Activated CD8-positive, alpha-beta memory T cell treated with anti-CD3 and anti-CD28 coated beads for 36 hours (primary cell): ENCODE data around the gene THSD8. TPM values are rescaled to one million over a fixed set of nuclear protein-coding genes. Genes with fewer than 3 reads are reported as not detected.

Source experiments
- CTCF ChIA-PET: fragments of 350-600 bp; sonication (Branson Sonifier 250); formaldehyde crosslinking; loops from one replicate; lab custom pipeline; 2021; ENCODE audit warnings: antibody characterized with exemption; lab: Charles Lee
- POLR2A ChIA-PET: fragments of 350-600 bp; sonication (Branson Sonifier 250); formaldehyde crosslinking; loops from one replicate; lab custom pipeline; 2021; ENCODE audit warnings: antibody characterized with exemption; lab: Charles Lee
- total RNA-seq, 2 experiments: library from RNA; stranded (reverse); gene quantifications; one replicate each; pipeline ENCODE4 v1.2.3, GENCODE V29; 2021

Gene THSD8
- total RNA-seq, 2 experiments from 2014 or later = 29.1 to 29.9 TPM

DNA sequence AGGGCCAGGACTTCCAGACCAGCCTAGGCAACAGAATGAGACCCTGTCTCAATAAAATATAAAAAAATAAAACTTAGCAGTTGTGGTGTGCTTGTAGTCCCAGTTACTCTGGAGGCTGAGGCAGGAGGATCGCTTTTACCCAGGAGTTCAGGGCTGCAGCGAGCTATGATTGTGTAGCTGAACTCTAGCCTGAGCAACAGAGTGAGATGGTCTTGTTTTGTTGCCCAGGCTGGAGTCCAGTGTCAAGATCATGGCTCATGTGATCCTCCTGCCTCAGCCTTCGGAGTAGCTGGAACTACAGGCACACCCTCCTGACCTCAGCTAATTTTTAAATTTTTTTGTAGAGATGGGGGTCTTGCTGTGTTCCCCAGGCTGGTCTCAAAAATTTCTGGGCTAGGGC is 14.9 kb upstream of the THSD8 start:
- POLR2A ChIA-PET = no interaction called here

DNA sequence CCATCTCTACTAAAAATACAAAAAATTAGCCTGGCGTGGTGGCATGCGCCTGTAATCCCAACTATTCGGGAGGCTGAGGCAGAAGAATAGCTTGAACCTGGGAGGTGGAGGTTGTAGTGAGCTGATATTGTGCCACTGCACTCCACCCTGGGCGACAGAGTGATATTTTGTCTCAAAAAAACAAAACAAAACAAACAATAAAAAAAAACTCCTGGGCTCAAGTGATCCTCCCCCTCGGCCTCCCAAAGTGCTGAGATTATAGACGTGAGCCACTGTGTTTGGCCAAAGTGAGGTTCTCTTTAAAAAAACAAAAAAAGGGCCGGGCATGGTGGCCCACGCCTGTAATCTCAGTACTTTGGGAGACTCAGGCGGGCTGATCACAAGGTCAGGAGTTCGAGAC is 14.4 kb upstream of the THSD8 start:
- POLR2A ChIA-PET = no interaction called here
- CTCF ChIA-PET = interaction anchor here (3.0 to 3.3 kb wide), 2 partner anchors 9 to 10 kb away, joined by 13 to 41 read pairs; no protein-coding TSS in a partner anchor

More for the DNA sequence above, 14.9 kb upstream of the THSD8 start:
- CTCF ChIA-PET = interaction anchor here (1.2 to 3.3 kb wide), 3 partner anchors 9 to 21 kb away, joined by 4 to 41 read pairs (median 13); no protein-coding TSS in a partner anchor

DNA sequence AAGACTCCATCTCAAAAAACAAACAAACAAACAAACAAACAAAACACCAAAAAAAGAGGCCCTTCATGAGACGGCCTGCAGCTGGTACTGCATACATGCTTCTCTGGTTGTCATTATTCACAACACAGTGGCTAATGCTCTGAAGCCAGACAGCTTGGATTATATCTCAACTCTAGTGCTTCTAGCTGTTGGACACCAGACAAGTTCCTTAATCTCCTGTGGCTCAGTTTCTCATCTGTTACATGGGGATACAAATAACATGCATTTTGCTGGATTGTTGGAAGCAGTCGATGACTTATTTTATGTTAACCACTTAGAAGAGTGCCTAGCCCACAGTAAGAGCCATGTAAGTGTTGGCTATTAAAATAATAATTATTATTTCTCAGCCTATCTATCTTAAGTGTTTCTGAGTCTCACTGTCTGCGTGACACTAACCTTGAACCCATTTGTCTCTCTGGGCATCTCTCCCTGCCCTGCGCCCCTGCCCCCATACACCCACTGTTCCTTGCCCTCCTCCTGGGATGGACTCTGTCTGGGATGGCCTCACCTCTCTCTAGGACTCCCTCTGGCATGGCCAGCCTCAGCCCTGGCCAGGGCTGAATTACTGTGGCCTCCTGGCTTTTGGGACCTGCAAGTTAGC is 13.7 kb upstream of the THSD8 start:
- ChIA-PET CTCF (interaction anchor here (0.8 to 3.3 kb wide), 5 partner anchors 8 to 273 kb away, joined by 3 to 41 read pairs (median 3); no protein-coding TSS in a partner anchor), POLR2A (interaction anchor here (1.5 kb wide), 1 partner anchor 10 kb away, joined by 8 read pairs; no protein-coding TSS in a partner anchor)

- CTCF ChIA-PET = interaction anchor here (0.8 to 3.3 kb wide), 5 partner anchors 11 to 273 kb away, joined by 3 to 41 read pairs (median 3); partner anchors contain the start of genes PRDX2 and THSD8
These were observed 13.2 kb upstream of the THSD8 start for GRCh38 chr19:12788682-12789097.

GRCh38 chr19:12789098-12789903 is 12.6 kb upstream of the THSD8 start:
- ChIA-PET POLR2A (interaction anchor here (0.9 to 1.5 kb wide), 3 partner anchors 11 to 363 kb away, joined by 3 to 8 read pairs (median 4); no protein-coding TSS in a partner anchor), CTCF (interaction anchor here (0.8 to 3.3 kb wide), 5 partner anchors 12 to 272 kb away, joined by 3 to 41 read pairs (median 3); partner anchors contain the start of genes PRDX2 and THSD8)

More at GRCh38 chr19:12788682-12789097, 13.2 kb upstream of the THSD8 start:
- POLR2A ChIA-PET = interaction anchor here (0.9 to 1.5 kb wide), 3 partner anchors 10 to 364 kb away, joined by 3 to 8 read pairs (median 4); no protein-coding TSS in a partner anchor

- CTCF ChIA-PET = interaction anchor here (3.3 to 14.9 kb wide), 3 partner anchors 8 to 23 kb away, joined by 41 to 598 read pairs (median 82); partner anchors contain the start of gene HOOK2
- POLR2A ChIA-PET = interaction anchor here (0.7 to 8.2 kb wide), 4 partner anchors 8 to 362 kb away, joined by 3 to 110 read pairs (median 6); partner anchors contain the start of gene HOOK2
These were observed 11.8 kb upstream of the THSD8 start for GRCh38 chr19:12789904-12790619.

DNA sequence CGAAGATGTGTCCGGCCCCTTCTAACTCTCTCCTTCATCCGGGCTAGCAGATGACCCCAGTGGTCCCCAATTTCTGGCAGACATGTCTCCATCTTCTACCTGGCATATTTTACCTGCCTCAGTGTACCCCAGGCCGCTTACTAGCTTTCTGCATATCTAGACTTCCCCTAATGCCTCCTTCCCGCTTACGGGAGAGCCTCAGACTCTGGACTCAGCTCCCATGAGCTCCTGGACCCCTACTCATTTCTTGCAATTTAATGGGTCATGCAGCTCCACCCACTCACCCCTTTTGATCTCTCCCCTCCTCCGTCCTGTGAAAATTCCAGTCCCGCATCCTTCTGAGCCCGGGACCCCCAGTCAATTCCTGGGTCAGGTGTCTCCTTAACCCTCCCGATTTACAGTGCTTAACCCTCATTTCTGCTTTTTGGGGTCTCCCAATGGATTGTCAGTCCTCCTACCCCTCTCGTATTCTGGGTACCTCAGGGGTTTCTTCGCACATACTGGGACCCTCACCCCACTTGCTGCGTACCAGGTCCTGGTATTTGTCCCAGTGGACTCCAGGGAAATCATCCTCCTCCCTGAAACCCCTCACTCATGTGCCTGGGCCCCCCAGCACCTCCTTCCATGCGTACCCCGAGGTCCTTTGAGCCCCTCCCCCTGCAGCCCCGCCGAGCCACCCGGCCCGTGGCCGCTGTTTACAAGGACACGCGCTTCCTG is 11.1 kb upstream of the THSD8 start:
- ChIA-PET POLR2A (interaction anchor here (0.5 to 8.2 kb wide), 11 partner anchors 8 to 1095 kb away, joined by 3 to 110 read pairs (median 4); partner anchors contain the start of genes GET3, HOOK2 and TRIR), CTCF (interaction anchor here (0.9 to 14.9 kb wide), 3 partner anchors 8 to 68 kb away, joined by 3 to 598 read pairs (median 82); partner anchors contain the start of gene HOOK2)

GRCh38 chr19:12791345-12792050 is 10.4 kb upstream of the THSD8 start, which contains the start of gene JUNB:
Gene JUNB, plus strand, starts transcription at chr19:12791486. Its CDS starts 286 bp downstream, at chr19:12791772.
- CTCF ChIA-PET = interaction anchor here (0.9 to 14.9 kb wide), 6 partner anchors 9 to 110 kb away, joined by 3 to 598 read pairs (median 7); partner anchors contain the start of genes DHPS, HOOK2 and THSD8
- POLR2A ChIA-PET = interaction anchor here (0.5 to 8.2 kb wide), 15 partner anchors 9 to 1096 kb away, joined by 3 to 110 read pairs (median 4); partner anchors contain the start of genes GET3, HOOK2 and TRIR

GRCh38 chr19:12792051-12792852 is 9.6 kb upstream of the THSD8 start:
- POLR2A ChIA-PET = interaction anchor here (0.5 to 8.2 kb wide), 19 partner anchors 9 to 360 kb away, joined by 3 to 110 read pairs (median 4); partner anchors contain the start of genes GET3, HOOK2 and TRIR
- CTCF ChIA-PET = interaction anchor here (0.9 to 14.9 kb wide), 6 partner anchors 10 to 111 kb away, joined by 3 to 598 read pairs (median 7); partner anchors contain the start of genes DHPS, HOOK2 and THSD8

DNA sequence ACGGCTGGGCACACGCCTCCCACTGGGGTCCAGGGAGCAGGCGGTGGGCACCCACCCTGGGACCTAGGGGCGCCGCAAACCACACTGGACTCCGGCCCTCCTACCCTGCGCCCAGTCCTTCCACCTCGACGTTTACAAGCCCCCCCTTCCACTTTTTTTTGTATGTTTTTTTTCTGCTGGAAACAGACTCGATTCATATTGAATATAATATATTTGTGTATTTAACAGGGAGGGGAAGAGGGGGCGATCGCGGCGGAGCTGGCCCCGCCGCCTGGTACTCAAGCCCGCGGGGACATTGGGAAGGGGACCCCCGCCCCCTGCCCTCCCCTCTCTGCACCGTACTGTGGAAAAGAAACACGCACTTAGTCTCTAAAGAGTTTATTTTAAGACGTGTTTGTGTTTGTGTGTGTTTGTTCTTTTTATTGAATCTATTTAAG is 9.0 kb upstream of the THSD8 start:
- ChIA-PET CTCF (interaction anchor here (0.9 to 14.9 kb wide), 5 partner anchors 11 to 112 kb away, joined by 3 to 598 read pairs (median 9); partner anchors contain the start of genes DHPS and HOOK2), POLR2A (interaction anchor here (0.6 to 8.2 kb wide), 12 partner anchors 10 to 360 kb away, joined by 3 to 110 read pairs (median 6); partner anchors contain the start of genes HOOK2 and TRIR)

DNA sequence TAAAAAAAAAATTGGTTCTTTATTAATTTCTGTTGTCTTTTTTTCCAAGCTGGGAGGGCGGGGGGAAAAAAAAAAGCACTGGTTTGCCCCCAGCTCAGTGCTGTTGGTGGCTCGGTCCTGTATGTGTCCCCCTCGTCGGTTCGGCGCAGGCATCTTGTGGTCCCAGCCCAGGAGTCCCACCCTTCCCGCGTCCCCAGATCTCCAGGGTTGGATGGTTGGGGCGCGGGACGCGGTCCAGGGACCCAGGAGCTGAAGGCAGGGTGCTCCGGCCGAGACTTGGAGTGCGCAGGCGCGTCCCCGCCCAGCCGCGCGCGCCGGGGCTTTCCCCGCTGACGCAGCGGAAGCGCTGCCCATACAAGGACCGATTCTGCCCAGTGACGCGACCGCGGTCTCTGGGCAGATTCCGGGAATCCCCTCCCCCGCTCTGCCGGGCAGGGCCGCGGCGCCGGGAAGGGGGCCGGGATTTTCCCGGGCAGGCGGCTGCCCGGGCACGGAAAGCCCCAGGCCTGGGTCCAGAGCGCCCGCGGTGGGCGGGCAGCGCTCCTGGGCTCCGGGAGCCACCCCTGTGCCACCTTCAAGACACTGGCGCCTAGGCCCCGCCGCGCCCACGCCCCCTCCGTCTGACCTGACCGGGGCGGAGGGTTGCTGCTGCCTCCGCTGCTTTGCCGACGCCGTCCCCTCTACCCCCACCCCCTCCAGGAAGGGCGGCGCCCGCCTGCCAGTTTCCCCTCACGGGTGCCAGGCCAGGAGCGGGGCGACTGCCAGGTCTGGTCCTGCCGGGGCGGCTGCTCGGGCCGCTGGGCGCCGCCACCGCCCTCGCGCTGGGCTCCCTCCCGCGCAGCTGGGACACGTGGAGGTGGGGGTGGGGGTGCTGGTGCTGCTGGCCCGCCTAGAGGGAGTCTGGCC is 8.3 kb upstream of the THSD8 start:
- CTCF ChIA-PET = interaction anchor here (0.9 to 14.9 kb wide), 4 partner anchors 11 to 58 kb away, joined by 3 to 598 read pairs (median 46); partner anchors contain the start of gene HOOK2
- POLR2A ChIA-PET = interaction anchor here (0.6 to 8.2 kb wide), 8 partner anchors 11 to 121 kb away, joined by 3 to 110 read pairs (median 5); partner anchors contain the start of gene HOOK2

DNA sequence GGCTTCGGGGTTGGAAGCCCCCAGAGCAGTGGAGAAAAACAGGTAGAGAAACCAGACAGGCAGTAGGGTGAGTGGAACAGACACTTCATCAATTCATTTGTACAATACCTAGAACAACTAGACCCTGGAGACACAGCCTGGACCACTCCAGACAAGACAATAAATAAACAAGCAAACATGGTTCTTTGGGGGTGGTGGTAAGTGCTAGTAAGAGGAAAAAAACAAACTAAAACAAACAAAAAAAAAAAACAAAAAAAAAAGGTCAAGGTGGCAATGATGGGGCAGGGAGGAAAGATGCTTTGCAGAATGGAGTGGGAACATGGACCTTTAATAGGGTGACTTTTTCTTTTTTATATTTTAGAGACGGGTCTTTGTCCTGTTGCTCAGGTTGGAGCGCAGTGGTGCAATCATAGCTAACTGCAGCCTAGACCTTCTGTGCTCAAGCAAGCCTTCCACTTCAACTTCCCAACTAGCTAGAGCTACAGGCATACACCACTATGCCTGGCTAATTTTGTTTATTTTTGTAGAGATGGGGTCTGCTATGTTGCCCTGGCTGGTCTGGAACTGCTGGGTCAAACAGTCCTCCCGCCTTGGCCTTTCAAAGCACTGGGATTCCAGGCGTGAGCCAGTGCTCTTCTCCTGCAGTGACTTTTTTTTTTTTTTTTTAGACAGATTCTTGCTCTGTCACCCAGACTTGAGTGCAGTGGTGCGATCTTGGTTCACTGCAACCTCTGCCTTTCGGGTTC is 7.5 kb upstream of the THSD8 start:
- POLR2A ChIA-PET = interaction anchor here (0.6 to 8.2 kb wide), 4 partner anchors 18 to 120 kb away, joined by 3 to 110 read pairs (median 4); partner anchors contain the start of gene HOOK2
- CTCF ChIA-PET = interaction anchor here (2.5 to 14.9 kb wide), 3 partner anchors 12 to 53 kb away, joined by 18 to 598 read pairs (median 82); partner anchors contain the start of gene HOOK2

- CTCF ChIA-PET = interaction anchor here (1.6 to 14.9 kb wide), 5 partner anchors 9 to 52 kb away, joined by 4 to 598 read pairs (median 18); partner anchors contain the start of gene HOOK2
- POLR2A ChIA-PET = interaction anchor here (8.2 kb wide), 1 partner anchor 19 kb away, joined by 110 read pairs; the partner anchor contains the start of gene HOOK2
These were observed 6.9 kb upstream of the THSD8 start for GRCh38 chr19:12794971-12795381.
